ENCODE data around the gene KCNC3.

The KCNC3 gene

GRCh38 chr19:50268041-50268440, 61.1 kb downstream of the KCNC3 start:
- H3K4me3 ChIP-seq (replicated peaks; ENCODE audit: low read depth, low read length), result no peak overlapping the region
- TF ChIP-seq CTCF (IDR thresholded peaks at IDR 0.05; ENCODE audit: low read depth, low read length, missing control alignments), result no peak
- DNase-seq (ENCODE audit: extremely low read depth, low read depth), result no peak

- no peak overlapping the region for H3K4me3 ChIP-seq (replicated peaks; ENCODE audit: low read depth, low read length)
- DNase-seq (ENCODE audit: extremely low read depth, low read depth), result no peak
- TF ChIP-seq CTCF (IDR thresholded peaks at IDR 0.05; ENCODE audit: low read depth, low read length, missing control alignments), result no peak
Measured at GRCh38 chr19:50266896-50267295, 62.3 kb downstream of the KCNC3 start.

GRCh38 chr19:50266041-50266440, 63.1 kb downstream of the KCNC3 start:
- TF ChIP-seq CTCF (IDR thresholded peaks at IDR 0.05; ENCODE audit: low read depth, low read length, missing control alignments), result no peak
- no peak for DNase-seq (ENCODE audit: extremely low read depth, low read depth)
- no peak overlapping the region for H3K4me3 ChIP-seq (replicated peaks; ENCODE audit: low read depth, low read length)

GRCh38 chr19:50264483-50265186, 64.5 kb downstream of the KCNC3 start:
- DNase-seq (ENCODE audit: extremely low read depth, low read depth), result no peak
- H3K4me3 ChIP-seq (replicated peaks; ENCODE audit: low read depth, low read length), result no peak overlapping the region
- no peak for TF ChIP-seq CTCF (IDR thresholded peaks at IDR 0.05; ENCODE audit: low read depth, low read length, missing control alignments)

GRCh38 chr19:50263176-50263575, 66.0 kb downstream of the KCNC3 start:
- H3K4me3 ChIP-seq (replicated peaks; ENCODE audit: low read depth, low read length), result no peak overlapping the region
- no peak for TF ChIP-seq CTCF (IDR thresholded peaks at IDR 0.05; ENCODE audit: low read depth, low read length, missing control alignments)
- DNase-seq (ENCODE audit: extremely low read depth, low read depth), result no peak

Measured in HFF-Myc (cell line).